Prostate gland (tissue), 2 donors: Measurements from ENCODE around the gene SLIT3. TPM values are rescaled to one million over a fixed set of nuclear protein-coding genes. Genes with fewer than 3 reads are reported as not detected.

ENCODE experiments used
- DNase-seq: peaks from one replicate; pipeline ENCODE4 v3.0.0-alpha.2; 2019; ENCODE audit warnings: low spot score
- H3K27ac ChIP-seq, 2 donors: fragments of 200-600 bp; sonication (generic); 2 replicates each; pipeline ENCODE4 v1.5.1; 2017 to 2019
- H3K27me3 ChIP-seq: fragments of 200-600 bp; sonication (generic); replicated peaks from 2 replicates; pipeline ENCODE4 v1.5.1; 2019; ENCODE audit not compliant: insufficient read depth
- H3K36me3 ChIP-seq, 2 donors: fragments of 200-600 bp; sonication (generic); 1 replicate in 1 of 2; 2 replicates in 1 of 2; pipeline versions ENCODE4 v1.5.1 to v1.8.1; 2017 to 2019
- H3K4me1 ChIP-seq: fragments of 200-600 bp; sonication (generic); replicated peaks from 2 replicates; pipeline ENCODE4 v1.5.1; 2019
- H3K4me3 ChIP-seq, 2 donors: fragments of 200-600 bp; sonication (generic); 2 replicates each; pipeline ENCODE4 v1.5.1; 2017 to 2019
- H3K9me3 ChIP-seq: fragments of 200-600 bp; sonication (generic); 2 replicates; pipeline ENCODE4 v1.5.1; 2017
- CTCF ChIP-seq, 4 experiments: fragments of 200-600 bp in 2 of 4; fragments of 450-650 bp in 2 of 4; sonication (generic) in 2 of 4; IDR thresholded peaks; 1 replicate in 3 of 4; 2 replicates in 1 of 4; pipeline ENCODE4 v1.5.1; 2016 to 2019; ENCODE audit warnings: antibody characterized with exemption in 4 of 4, mild to moderate bottlenecking in 2 of 4, moderate library complexity in 2 of 4
- POLR2A ChIP-seq: fragments of 450-650 bp; IDR thresholded peaks from one replicate; pipeline ENCODE4 v1.6.1; 2016; ENCODE audit warnings: antibody characterized with exemption, mild to moderate bottlenecking
- POLR2AphosphoS5 ChIP-seq: sonication (generic); formaldehyde crosslinking; IDR thresholded peaks from one replicate; pipeline ENCODE4 v1.6.1; 2017; ENCODE audit warnings: antibody characterized with exemption
- WGBS: methylation state at CpG from one replicate; pipeline ENCODE4 v1.1.5; 2018; 5-methylcytosine and 5-hydroxymethylcytosine counted together
- intact Hi-C: fragments of 100-400 bp; cut with DNase I; formaldehyde crosslinking; loops from one replicate; pipeline ENCODE4 v1.14.2; 2022
- total RNA-seq, 2 donors: library from RNA; depleted of rRNA; stranded (reverse); fragments of >200 nt; gene quantifications; one replicate each; pipeline ENCODE4 v1.1.0, GENCODE V29; 2016

SLIT3 gene
- total RNA-seq, 2 donors from 2014 or later, result 8.3 TPM

GRCh38 chr5:168707716-168708695, 592.9 kb downstream of the SLIT3 start:
- no peak overlapping the region for H3K4me3 ChIP-seq
- H3K27ac ChIP-seq, result no peak overlapping the region
- WGBS, result 89% methylated on average over 15 of the region's 15 CpGs
- no peaks in the 10 kb centered on the region for H3K9me3 ChIP-seq
- no peak for DNase-seq
- TF ChIP-seq POLR2AphosphoS5, result no peak
- no peak for TF ChIP-seq CTCF (IDR thresholded peaks at IDR 0.05)
- TF ChIP-seq POLR2A, result no peak
- no peaks in the 10 kb centered on the region for H3K4me1 ChIP-seq
- no peaks in the 10 kb centered on the region for H3K36me3 ChIP-seq
- no peaks in the 10 kb centered on the region for H3K27me3 ChIP-seq
- intact Hi-C loops, result loop anchor here (10.0 kb wide), 1 partner anchor 277 kb away; no protein-coding TSS in a partner anchor

DNA sequence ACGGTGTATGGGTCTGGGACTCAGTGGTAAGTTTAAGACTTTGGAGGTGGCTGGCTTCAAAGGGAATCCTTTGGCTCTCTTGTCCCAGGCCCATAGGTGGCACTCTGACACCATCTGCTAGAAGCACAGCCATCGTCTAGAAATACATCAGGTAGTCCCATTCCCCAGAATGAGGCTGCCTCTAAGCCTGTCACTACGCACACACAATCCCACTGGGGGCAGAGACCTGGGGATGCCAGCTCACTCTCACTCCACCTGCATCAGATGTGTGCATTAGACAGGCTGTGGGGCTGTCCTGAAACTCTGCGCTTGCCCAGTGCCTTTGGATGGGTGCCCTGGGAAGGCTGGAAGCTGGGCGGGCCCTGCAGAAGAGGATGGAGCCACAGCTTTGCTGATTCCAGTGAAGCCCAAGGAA, 594.3 kb downstream of the SLIT3 start:
- Histone ChIP-seq H3K36me3 (no peaks in the 10 kb centered on the region), H3K4me3 (no peak overlapping the region), H3K27me3 (no peaks in the 10 kb centered on the region), H3K4me1 (no peaks in the 10 kb centered on the region), H3K27ac (no peak overlapping the region), H3K9me3 (no peaks in the 10 kb centered on the region)
- TF ChIP-seq POLR2AphosphoS5, result no peak
- peak in 3 of 4 experiments; percentile 19 to 47 (median 45) for TF ChIP-seq CTCF (IDR thresholded peaks at IDR 0.05)
- TF ChIP-seq POLR2A, result no peak
- no peak for DNase-seq
- 63% methylated on average over 5 of the region's 5 CpGs for WGBS
- intact Hi-C loops, result loop anchor here (10.0 kb wide), 1 partner anchor 278 kb away; no protein-coding TSS in a partner anchor

GRCh38 chr5:168705321-168705720, 595.6 kb downstream of the SLIT3 start:
- Histone ChIP-seq H3K27ac (no peak overlapping the region), H3K4me1 (no peaks in the 10 kb centered on the region), H3K36me3 (no peaks in the 10 kb centered on the region), H3K9me3 (no peaks in the 10 kb centered on the region), H3K27me3 (no peaks in the 10 kb centered on the region), H3K4me3 (no peak overlapping the region)
- WGBS, result 100% methylated on average over 1 of the region's 1 CpG
- intact Hi-C loops, result loop anchor here (10.0 kb wide), 1 partner anchor 279 kb away; no protein-coding TSS in a partner anchor
- TF ChIP-seq POLR2A (no peak), CTCF (IDR thresholded peaks at IDR 0.05) (no peak), POLR2AphosphoS5 (no peak)
- no peak for DNase-seq

DNA sequence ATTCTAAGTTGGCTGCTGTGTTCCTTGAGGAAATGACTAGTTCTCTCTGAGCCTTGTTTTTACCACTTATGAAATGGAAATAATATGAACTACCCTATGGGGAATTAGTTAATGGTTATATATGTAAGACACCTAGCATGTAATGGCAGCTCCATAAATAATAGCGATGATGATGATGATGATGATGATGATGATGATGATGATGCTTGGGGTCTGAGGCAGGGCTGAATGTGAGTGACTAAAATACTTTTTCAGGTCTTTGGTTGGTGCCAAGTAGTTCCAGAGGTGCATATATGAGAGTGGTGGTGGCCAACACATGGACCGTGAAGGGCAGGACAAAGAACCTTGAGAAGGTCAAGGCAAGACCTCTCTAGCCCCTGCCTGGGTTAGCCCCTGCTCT, 598.4 kb downstream of the SLIT3 start:
- no peaks in the 10 kb centered on the region for H3K4me1 ChIP-seq
- H3K9me3 ChIP-seq, result no peaks in the 10 kb centered on the region
- H3K36me3 ChIP-seq, result no peaks in the 10 kb centered on the region
- DNase-seq, result no peak
- 100% methylated on average over 2 of the region's 2 CpGs for WGBS
- TF ChIP-seq POLR2A (no peak), CTCF (IDR thresholded peaks at IDR 0.05) (no peak), POLR2AphosphoS5 (no peak)
- H3K27me3 ChIP-seq, result no peaks in the 10 kb centered on the region
- no peak overlapping the region for H3K4me3 ChIP-seq
- intact Hi-C loops, result loop anchor here (10.0 kb wide), 1 partner anchor 282 kb away; no protein-coding TSS in a partner anchor
- H3K27ac ChIP-seq, result no peak overlapping the region
